NCI-H1694 treated with DMSO at 0.1 percent for 48 hours (cell line): ENCODE results near the gene PLAAT5.
"Not testable (repeated sequence)": the region's sequence is repeated elsewhere in the genome, so short reads cannot be mapped to it uniquely, and the experiment has no call there.

Experiments
- DNase-seq: peaks from one replicate; lab custom pipeline; 2025; lab: John Stamatoyannopoulos, UW

PLAAT5 gene

GRCh38 chr11:63480039-63480438 lies 10.9 kb downstream of the PLAAT5 start:
- no peak for DNase-seq

DNA sequence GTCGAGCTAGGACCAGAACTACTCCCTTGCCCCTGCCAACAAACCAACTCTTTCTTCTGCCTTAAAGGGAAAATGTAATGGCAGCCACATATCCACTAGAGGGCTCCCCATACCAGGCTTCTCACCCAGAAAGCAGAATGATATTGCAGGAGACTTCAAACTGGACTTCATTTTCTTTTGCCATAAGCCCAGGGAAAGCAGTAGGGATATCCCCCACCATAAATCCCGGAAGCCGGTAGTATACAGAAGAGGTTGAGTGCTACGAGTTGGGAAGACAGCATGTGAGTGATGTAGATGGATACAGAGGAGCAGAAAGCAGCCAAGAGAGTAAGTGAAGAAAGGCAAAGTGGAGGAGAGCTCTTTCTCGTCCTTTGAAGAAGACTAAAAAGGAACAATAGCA lies 12.1 kb downstream of the PLAAT5 start:
- peak; percentile 78 for DNase-seq

DNA sequence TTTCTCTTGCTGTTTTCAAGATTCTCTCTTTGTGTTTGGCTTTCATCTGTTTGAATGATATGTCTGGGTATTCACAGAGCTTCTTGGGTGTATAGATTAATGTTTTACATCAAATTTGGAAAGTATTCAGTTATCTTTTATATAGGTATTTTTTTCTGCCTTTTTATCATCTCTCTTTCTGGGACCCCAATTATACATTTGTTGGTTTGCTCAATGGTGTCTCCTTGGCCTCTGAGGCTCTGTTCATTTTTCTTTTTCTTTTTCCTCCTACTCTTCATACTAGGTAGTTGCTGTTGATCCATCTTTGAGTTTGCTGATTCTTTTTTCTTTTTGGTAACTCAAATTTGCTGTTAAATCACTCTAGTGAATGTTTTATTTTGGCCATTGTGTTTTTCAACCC lies 14.3 kb downstream of the PLAAT5 start:
- no peak for DNase-seq

DNA sequence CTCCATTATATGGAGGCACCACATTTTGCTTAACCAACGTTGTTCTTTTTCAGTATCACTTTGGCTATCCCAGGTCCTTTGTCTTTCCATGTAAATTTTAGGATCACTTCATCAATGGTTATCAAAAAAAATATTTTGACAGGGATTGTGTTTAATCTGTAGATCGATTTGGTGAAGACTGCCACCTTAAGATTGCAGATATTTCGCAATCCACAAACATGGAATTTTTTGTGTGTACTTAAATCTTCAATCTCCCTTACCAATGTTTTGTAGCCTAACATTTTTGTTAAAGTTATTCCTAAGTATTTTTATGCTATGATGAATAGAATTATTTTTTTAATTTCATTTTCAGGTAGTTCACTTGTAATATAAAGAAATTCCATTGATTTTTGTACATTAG lies 18.6 kb downstream of the PLAAT5 start:
- no peak for DNase-seq

GRCh38 chr11:63470311-63470710 lies 20.7 kb downstream of the PLAAT5 start:
- no peak for DNase-seq

- no peak for DNase-seq
Measured at GRCh38 chr11:63462137-63462536, 28.8 kb downstream of the PLAAT5 start.

- no peak for DNase-seq
Measured at GRCh38 chr11:63459586-63459985, 31.4 kb downstream of the PLAAT5 start.

DNA sequence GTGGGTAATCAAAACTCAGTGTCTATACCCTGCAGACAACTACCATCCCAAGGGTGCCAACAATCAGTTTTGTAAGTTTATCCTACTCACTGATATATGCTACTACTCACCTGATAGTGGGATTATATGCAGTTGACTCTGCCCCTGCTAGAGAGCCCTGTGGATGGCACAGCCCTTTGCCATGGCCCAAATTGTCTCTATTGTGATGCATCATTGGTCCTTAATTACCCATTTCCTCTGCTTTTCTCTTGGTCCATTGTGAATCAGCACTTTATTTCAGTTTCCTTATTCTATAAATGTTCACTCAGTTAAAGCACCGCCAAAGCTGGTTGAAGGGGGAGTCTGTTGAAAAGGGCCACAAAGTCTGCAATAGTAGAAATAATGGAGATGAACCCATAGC lies 42.3 kb downstream of the PLAAT5 start:
- no peak for DNase-seq

DNA sequence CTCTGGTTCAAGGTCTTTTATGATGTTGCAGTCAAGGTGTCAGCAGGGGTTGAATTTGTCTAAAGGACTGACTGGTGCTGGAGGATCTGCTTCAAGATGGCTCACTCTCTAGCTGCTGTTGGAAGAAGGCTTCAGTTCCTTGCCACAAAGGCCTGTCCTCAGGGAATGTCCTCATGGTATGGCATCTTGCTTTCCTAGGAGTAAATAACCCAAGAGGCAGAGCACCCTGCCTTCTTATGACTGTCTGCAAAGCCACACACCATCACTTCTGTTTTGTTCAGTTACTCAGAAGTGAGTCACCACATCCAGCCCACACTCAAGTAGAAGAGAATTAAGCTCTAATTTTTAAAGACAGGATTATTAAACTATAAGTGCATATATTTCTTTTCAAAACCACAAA lies 45.2 kb downstream of the PLAAT5 start:
- DNase-seq = no peak

DNA sequence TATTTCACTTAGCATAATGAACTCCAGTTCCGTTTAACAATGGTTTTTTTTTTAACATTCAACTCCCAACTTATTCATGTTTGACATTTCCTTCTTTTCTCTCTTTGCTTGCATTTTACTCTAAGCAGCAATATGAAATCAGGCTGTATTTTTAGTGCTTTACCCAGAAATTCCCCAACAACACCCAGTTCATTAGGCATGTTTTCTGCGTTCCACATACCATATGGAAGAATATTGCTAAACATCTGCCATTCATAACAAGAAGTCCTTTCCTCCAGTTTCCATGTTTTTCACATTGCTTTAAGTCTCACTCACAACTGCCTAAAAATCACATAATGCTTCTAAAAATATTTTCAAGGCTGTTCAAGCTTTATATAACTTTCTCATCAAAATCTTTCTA lies 45.8 kb downstream of the PLAAT5 start:
- peak; percentile 68 for DNase-seq

- DNase-seq = no peak
Measured at GRCh38 chr11:63444160-63444559, 46.8 kb downstream of the PLAAT5 start.

DNA sequence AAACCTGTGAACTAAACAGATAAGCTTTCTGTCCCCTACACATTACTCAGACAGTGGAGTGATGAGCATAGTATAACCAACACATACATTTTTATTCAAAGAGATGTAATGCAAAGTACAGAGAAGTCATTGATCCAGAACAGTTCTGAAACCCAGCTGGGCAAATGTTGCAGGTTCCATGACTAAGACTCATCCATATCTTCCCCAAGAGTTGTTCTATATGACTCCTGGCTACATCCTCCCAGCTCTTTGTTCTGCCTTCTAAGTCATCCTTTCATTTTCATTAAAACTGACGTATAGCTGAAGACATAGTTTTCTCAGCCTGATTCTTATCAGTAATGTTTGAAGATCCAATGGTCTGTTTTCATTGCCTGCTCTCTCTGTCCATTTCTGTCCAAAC lies 47.3 kb downstream of the PLAAT5 start:
- DNase-seq = no peak

DNA sequence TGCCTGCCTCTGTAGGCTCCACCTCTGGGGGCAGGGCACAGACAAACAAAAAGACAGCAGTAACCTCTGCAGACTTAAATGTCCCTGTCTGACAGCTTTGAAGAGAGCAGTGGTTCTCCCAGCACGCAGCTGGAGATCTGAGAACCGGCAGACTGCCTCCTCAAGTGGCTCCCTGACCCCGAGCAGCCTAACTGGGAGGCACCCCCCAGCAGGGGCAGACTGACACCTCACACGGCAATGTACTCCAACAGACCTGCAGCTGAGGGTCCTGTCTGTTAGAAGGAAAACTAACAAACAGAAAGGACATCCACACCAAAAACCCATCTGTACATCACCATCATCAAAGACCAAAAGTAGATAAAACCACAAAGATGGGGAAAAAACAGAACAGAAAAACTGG lies 55.1 kb downstream of the PLAAT5 start:
- DNase-seq = not testable (repeated sequence)

DNA sequence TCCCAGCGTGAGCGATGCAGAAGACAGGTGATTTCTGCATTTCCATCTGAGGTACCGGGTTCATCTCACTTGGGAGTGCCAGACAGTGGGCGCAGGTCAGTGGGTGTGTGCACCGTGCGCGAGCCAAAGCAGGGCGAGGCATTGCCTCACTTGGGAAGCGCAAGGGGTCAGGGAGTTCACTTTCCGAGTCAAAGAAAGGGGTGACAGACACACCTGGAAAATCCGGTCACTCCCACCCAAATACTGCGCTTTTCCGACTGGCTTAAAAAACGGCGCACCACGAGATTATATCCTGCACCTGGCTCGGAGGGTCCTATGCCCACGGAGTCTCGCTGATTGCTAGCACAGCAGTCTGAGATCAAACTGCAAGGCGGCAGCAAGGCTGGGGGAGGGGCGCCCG lies 55.6 kb downstream of the PLAAT5 start:
- not testable (repeated sequence) for DNase-seq

GRCh38 chr11:63430731-63431130 lies 60.2 kb downstream of the PLAAT5 start:
- DNase-seq = not testable (repeated sequence)

DNA sequence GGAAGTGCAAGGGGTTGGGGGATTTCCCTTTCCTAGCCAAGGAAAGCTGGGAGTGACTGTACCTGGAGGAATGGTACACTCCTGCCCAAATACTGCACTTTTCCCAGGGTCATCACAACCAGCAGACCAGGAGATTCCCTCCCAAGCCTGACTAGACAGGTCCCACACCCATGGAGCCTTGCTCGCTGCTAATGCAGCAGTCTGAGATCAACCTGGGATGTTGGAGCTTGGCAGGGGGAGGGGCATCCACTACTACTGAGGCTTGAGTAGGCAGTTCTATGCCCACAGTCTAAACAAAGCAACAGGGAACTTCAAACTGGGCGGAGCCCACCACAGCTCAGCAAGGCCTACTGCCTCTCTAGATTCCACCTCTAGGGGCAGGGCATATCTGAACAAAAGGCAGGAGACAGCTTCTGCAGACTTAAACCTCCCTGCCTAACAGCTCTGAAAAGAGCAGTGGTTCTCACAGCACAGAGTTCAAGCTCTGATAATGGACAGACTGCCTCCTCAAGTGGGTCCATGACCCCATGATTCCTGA lies 62.9 kb downstream of the PLAAT5 start:
- DNase-seq = no peak

GRCh38 chr11:63417174-63417852 lies 73.7 kb downstream of the PLAAT5 start:
- DNase-seq = no peak
